ENCODE data around the gene ARHGAP25.

Gene ARHGAP25

DNA sequence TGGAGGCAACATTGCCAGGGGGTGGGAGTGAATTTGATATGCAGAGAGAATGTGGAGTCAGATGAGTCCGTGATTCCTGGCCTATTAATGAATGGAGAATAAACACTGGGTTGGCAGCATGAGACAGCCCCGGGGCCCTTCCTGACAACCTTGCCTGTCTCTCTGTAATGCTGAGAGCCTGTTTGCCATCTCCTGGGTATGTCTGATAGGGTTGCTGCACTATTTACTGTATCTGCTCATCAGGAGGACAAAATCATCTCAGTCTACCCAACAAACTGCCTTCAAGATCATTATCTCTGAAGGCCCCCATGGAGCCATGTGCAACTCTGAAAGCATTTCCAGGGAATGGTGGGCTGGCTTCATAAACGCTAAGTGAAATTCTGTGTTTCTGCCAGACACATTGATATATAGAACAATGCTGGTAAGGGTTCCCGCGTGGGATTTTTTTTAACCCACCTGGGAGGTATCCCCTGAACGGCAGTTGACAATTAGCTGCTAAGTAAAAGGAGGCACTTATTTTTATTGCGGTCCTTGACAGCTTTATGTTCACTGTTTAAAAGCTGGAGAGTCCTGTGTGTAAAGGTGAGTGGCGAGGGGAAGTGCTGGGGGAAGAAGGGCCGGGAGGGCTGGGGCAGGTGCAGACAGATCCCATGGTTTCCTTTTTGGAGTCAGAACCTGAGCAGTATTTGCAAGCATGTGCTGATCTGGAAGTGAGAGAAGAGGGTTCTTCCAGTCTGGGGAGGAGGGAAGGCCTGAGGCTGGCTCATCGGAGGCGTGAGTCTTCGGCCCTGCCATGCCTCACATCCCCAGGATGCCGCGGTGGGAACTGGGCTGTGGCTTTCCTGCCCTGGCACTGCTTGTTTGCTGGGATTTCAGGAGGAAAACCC, 64.8 kb downstream of the ARHGAP25 start:
- TF ChIP-seq CEBPB (IDR thresholded peaks at IDR 0.05) (no peak), CREB1 (IDR thresholded peaks at IDR 0.05; ENCODE audit: low read depth) (no peak), NFIC (IDR thresholded peaks at IDR 0.05) (no peak), RAD21 (IDR thresholded peaks at IDR 0.05; ENCODE audit: low read depth) (no peak), TEAD4 (IDR thresholded peaks at IDR 0.05) (no peak), YY1 (IDR thresholded peaks at IDR 0.05; ENCODE audit: low read depth) (no peak), ZBTB7A (IDR thresholded peaks at IDR 0.05; ENCODE audit: low read depth) (no peak), EGR1 (IDR thresholded peaks at IDR 0.05) (no peak), FOXM1 (IDR thresholded peaks at IDR 0.05; ENCODE audit: borderline replicate concordance, low read depth) (no peak), EP300 (IDR thresholded peaks at IDR 0.05; ENCODE audit: borderline replicate concordance) (no peak), TCF12 (IDR thresholded peaks at IDR 0.05; ENCODE audit: low read depth) (no peak), TAF1 (IDR thresholded peaks at IDR 0.05; ENCODE audit: low read depth) (no peak)
- TF ChIP-seq, protein P1, sequence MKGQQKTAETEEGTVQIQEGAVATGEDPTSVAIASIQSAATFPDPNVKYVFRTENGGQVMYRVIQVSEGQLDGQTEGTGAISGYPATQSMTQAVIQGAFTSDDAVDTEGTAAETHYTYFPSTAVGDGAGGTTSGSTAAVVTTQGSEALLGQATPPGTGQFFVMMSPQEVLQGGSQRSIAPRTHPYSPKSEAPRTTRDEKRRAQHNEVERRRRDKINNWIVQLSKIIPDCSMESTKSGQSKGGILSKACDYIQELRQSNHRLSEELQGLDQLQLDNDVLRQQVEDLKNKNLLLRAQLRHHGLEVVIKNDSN (IDR thresholded peaks at IDR 0.05) = no peak
- TF ChIP-seq, protein P2, sequence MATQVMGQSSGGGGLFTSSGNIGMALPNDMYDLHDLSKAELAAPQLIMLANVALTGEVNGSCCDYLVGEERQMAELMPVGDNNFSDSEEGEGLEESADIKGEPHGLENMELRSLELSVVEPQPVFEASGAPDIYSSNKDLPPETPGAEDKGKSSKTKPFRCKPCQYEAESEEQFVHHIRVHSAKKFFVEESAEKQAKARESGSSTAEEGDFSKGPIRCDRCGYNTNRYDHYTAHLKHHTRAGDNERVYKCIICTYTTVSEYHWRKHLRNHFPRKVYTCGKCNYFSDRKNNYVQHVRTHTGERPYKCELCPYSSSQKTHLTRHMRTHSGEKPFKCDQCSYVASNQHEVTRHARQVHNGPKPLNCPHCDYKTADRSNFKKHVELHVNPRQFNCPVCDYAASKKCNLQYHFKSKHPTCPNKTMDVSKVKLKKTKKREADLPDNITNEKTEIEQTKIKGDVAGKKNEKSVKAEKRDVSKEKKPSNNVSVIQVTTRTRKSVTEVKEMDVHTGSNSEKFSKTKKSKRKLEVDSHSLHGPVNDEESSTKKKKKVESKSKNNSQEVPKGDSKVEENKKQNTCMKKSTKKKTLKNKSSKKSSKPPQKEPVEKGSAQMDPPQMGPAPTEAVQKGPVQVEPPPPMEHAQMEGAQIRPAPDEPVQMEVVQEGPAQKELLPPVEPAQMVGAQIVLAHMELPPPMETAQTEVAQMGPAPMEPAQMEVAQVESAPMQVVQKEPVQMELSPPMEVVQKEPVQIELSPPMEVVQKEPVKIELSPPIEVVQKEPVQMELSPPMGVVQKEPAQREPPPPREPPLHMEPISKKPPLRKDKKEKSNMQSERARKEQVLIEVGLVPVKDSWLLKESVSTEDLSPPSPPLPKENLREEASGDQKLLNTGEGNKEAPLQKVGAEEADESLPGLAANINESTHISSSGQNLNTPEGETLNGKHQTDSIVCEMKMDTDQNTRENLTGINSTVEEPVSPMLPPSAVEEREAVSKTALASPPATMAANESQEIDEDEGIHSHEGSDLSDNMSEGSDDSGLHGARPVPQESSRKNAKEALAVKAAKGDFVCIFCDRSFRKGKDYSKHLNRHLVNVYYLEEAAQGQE (IDR thresholded peaks at IDR 0.05; ENCODE audit: low read depth) = no peak
- TF ChIP-seq, protein P3, sequence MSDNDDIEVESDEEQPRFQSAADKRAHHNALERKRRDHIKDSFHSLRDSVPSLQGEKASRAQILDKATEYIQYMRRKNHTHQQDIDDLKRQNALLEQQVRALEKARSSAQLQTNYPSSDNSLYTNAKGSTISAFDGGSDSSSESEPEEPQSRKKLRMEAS (IDR thresholded peaks at IDR 0.05) = no peak

DNA sequence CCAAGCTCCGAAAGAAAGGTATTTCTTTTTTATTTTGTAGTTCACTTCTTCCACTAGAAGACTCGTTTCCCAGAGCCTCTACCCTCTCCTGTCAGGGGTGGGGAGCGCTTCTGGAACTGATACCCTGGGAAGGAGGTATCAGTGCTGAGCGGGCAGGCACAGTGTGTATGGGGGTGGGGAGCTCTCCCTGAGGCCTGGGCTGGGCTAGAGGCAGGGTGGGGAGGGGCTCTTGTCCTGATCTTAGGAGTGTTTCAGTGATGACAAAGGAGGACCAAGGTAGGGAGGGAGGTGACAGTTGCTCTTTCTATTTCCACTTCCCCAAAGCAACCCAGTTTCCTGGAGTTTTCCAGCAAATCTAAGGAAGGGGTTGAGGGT, 65.4 kb downstream of the ARHGAP25 start:
- TF ChIP-seq, protein P3 (IDR thresholded peaks at IDR 0.05) = no peak
- TF ChIP-seq EGR1 (IDR thresholded peaks at IDR 0.05) (no peak), EP300 (IDR thresholded peaks at IDR 0.05; ENCODE audit: borderline replicate concordance) (no peak), NFIC (IDR thresholded peaks at IDR 0.05) (no peak), TAF1 (IDR thresholded peaks at IDR 0.05; ENCODE audit: low read depth) (no peak), YY1 (IDR thresholded peaks at IDR 0.05; ENCODE audit: low read depth) (no peak), CREB1 (IDR thresholded peaks at IDR 0.05; ENCODE audit: low read depth) (no peak)
- TF ChIP-seq, protein P1 (IDR thresholded peaks at IDR 0.05) = no peak

DNA sequence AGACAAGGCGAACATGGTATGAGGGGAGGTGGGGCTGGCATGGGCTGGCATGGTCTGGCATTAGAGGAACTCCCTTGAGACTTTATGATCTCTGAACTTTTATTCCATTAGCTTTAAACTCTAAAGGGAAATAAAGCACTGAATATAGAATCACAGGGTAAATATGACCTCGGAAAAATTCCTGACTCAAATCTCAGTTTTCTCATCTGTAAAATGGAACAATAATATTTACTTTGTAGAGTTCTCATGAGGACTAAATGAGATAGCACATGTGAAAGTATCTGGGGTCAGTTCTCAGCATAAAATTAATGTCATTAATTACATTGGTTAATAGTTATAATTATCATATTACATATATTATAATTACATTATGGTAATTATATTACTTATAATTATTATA, 65.9 kb downstream of the ARHGAP25 start:
- TF ChIP-seq TEAD4 (IDR thresholded peaks at IDR 0.05) = no peak
- TF ChIP-seq TAF1 (IDR thresholded peaks at IDR 0.05; ENCODE audit: low read depth) = no peak
- TF ChIP-seq FOXM1 (IDR thresholded peaks at IDR 0.05; ENCODE audit: borderline replicate concordance, low read depth) = no peak
- TF ChIP-seq, protein P3 (IDR thresholded peaks at IDR 0.05) = no peak
- TF ChIP-seq, protein P1 (IDR thresholded peaks at IDR 0.05) = no peak
- no peak for TF ChIP-seq TCF12 (IDR thresholded peaks at IDR 0.05; ENCODE audit: low read depth)
- TF ChIP-seq CEBPB (IDR thresholded peaks at IDR 0.05) = no peak
- no peak for TF ChIP-seq YY1 (IDR thresholded peaks at IDR 0.05; ENCODE audit: low read depth)
- TF ChIP-seq EGR1 (IDR thresholded peaks at IDR 0.05) = no peak
- no peak for TF ChIP-seq ZBTB7A (IDR thresholded peaks at IDR 0.05; ENCODE audit: low read depth)
- TF ChIP-seq CREB1 (IDR thresholded peaks at IDR 0.05; ENCODE audit: low read depth) = no peak
- TF ChIP-seq NFIC (IDR thresholded peaks at IDR 0.05) = no peak
- no peak for TF ChIP-seq EP300 (IDR thresholded peaks at IDR 0.05; ENCODE audit: borderline replicate concordance)

DNA sequence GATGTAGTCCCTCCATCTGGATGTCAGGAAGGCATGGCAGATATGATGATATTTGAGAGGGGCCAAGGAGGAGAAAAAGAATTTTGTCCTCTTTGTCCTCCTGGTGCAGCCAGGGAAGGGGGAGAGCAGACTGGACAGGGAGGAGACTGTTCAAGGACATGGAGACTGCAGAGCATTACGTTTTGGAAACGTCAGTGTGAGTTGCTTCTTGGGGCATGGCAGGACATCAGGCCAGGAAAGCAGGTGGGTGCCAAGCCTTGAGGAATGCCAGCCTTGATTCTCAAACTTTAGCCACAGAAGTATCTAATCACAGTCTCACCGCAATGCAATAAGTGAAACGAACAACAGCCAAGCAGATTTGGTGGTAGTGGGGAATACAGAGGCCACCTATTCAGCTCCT, 70.4 kb downstream of the ARHGAP25 start:
- TF ChIP-seq, protein P3 (IDR thresholded peaks at IDR 0.05) = no peak
- TF ChIP-seq NFIC (IDR thresholded peaks at IDR 0.05) = no peak
- TF ChIP-seq, protein P1 (IDR thresholded peaks at IDR 0.05) = no peak
- TF ChIP-seq TCF12 (IDR thresholded peaks at IDR 0.05; ENCODE audit: low read depth) = no peak
- no peak for TF ChIP-seq ZBTB7A (IDR thresholded peaks at IDR 0.05; ENCODE audit: low read depth)
- TF ChIP-seq EGR1 (IDR thresholded peaks at IDR 0.05) = no peak
- TF ChIP-seq TEAD4 (IDR thresholded peaks at IDR 0.05) = no peak
- no peak for TF ChIP-seq RAD21 (IDR thresholded peaks at IDR 0.05; ENCODE audit: low read depth)
- no peak for TF ChIP-seq FOXM1 (IDR thresholded peaks at IDR 0.05; ENCODE audit: borderline replicate concordance, low read depth)
- TF ChIP-seq EP300 (IDR thresholded peaks at IDR 0.05; ENCODE audit: borderline replicate concordance) = no peak
- TF ChIP-seq YY1 (IDR thresholded peaks at IDR 0.05; ENCODE audit: low read depth) = no peak
- TF ChIP-seq CREB1 (IDR thresholded peaks at IDR 0.05; ENCODE audit: low read depth) = no peak
- TF ChIP-seq, protein P2 (IDR thresholded peaks at IDR 0.05; ENCODE audit: low read depth) = no peak
- TF ChIP-seq CEBPB (IDR thresholded peaks at IDR 0.05) = no peak
- TF ChIP-seq TAF1 (IDR thresholded peaks at IDR 0.05; ENCODE audit: low read depth) = no peak

Measured in Ishikawa (cell line).